PC-9 (cell line): ENCODE results near the gene KIAA1671. TPM values are rescaled to one million over a fixed set of nuclear protein-coding genes. Genes with fewer than 3 reads are reported as not detected.

Experiments used
- BruUV-seq: library from RNA; stranded (reverse); fragments of 400-500 nt; replicated peaks from 2 replicates; lab custom pipeline; 2021; lab: Mats Ljungman, UMichigan
- CTCF ChIA-PET: fragments of 300-600 bp; sonication (Branson Sonifier 250); formaldehyde crosslinking; loops from one replicate; lab custom pipeline; 2022; ENCODE audit warnings: antibody characterized with exemption; lab: Charles Lee
- POLR2A ChIA-PET: fragments of 300-600 bp; sonication (Branson Sonifier 250); formaldehyde crosslinking; loops from one replicate; lab custom pipeline; 2022; ENCODE audit warnings: antibody characterized with exemption; ENCODE audit not compliant: unreplicated experiment; lab: Charles Lee
- DNase-seq, 2 experiments: peaks; one replicate each; pipeline versions ENCODE4 v3.0.0 to v3.0.0-alpha.2; 2015 to 2022; ENCODE audit warnings: mixed read lengths in 1 of 2
- H2AFZ ChIP-seq: fragments of 200-600 bp; sonication (generic); 2 replicates; pipeline ENCODE4 v1.8.1; 2017; ENCODE audit warnings: antibody characterized with exemption
- H3F3A ChIP-seq: fragments of 200-600 bp; sonication (generic); 2 replicates; pipeline ENCODE4 v1.8.1; 2017; ENCODE audit warnings: antibody characterized with exemption, mild to moderate bottlenecking, low read depth; ENCODE audit not compliant: insufficient read depth
- H3K27ac ChIP-seq: fragments of 200-600 bp; sonication (generic); 2 replicates; pipeline ENCODE4 v1.6.1; 2016; ENCODE audit warnings: mixed run types
- H3K27me3 ChIP-seq: fragments of 200-600 bp; sonication (generic); 2 replicates; pipeline ENCODE4 v1.6.1; 2016; ENCODE audit warnings: low read depth, mixed run types; ENCODE audit not compliant: insufficient read depth
- H3K36me3 ChIP-seq: fragments of 200-600 bp; sonication (generic); 2 replicates; pipeline ENCODE4 v1.6.1; 2016; ENCODE audit warnings: low read depth, mixed run types
- H3K4me1 ChIP-seq: fragments of 200-600 bp; sonication (generic); replicated peaks from 2 replicates; pipeline ENCODE4 v1.6.1; 2016; ENCODE audit warnings: mixed run types; ENCODE audit not compliant: insufficient read depth
- H3K4me2 ChIP-seq: fragments of 200-600 bp; sonication (generic); 2 replicates; pipeline ENCODE4 v1.6.1; 2017; ENCODE audit warnings: mixed run types
- H3K4me3 ChIP-seq: fragments of 200-600 bp; sonication (generic); 2 replicates; pipeline ENCODE4 v1.6.1; 2016; ENCODE audit warnings: mixed run types
- H3K79me2 ChIP-seq: fragments of 200-600 bp; sonication (generic); 2 replicates; pipeline ENCODE4 v1.6.1; 2017; ENCODE audit warnings: low read depth, mixed run types
- H3K9me2 ChIP-seq: fragments of 200-600 bp; sonication (generic); 2 replicates; pipeline ENCODE4 v1.8.1; 2017; ENCODE audit warnings: mild to moderate bottlenecking; ENCODE audit not compliant: insufficient read depth
- H3K9me3 ChIP-seq: fragments of 200-600 bp; sonication (generic); 2 replicates; pipeline ENCODE4 v1.8.1; 2016; ENCODE audit warnings: low read depth; ENCODE audit not compliant: insufficient read depth
- H4K20me1 ChIP-seq: fragments of 200-600 bp; sonication (generic); 2 replicates; pipeline ENCODE4 v1.8.1; 2017; ENCODE audit not compliant: insufficient read depth
- EZH2 ChIP-seq: fragments of 200-600 bp; sonication (generic); IDR thresholded peaks from 2 replicates; pipeline ENCODE4 v1.8.0; 2017; ENCODE audit warnings: antibody characterized with exemption, low read depth
- intact Hi-C: fragments of 100-400 bp; cut with micrococcal nuclease; formaldehyde crosslinking; loops from one replicate; pipeline ENCODE4 v1.10.0; 2022; ENCODE audit not compliant: unreplicated experiment
- total RNA-seq: library from RNA; stranded (reverse); gene quantifications from 2 replicates; pipeline ENCODE4 v1.2.3, GENCODE V29; 2021
- TF ChIP-seq, protein P1 (sequence below): fragments of 200-600 bp; sonication (generic); conservative IDR thresholded peaks from 2 replicates; pipeline ENCODE4 v1.6.1; 2017; ENCODE audit warnings: mixed run types, antibody characterized with exemption, mild to moderate bottlenecking, moderate library complexity

The KIAA1671 gene
- total RNA-seq, 1 experiment from 2014 or later = 44.3 TPM

- H4K20me1 ChIP-seq = peaks cover 19% of the 10 kb centered on the region
- H3K4me3 ChIP-seq = no peak overlapping the region
- H3K9me2 ChIP-seq = no peaks in the 10 kb centered on the region
- no peak overlapping the region for H2AFZ ChIP-seq
- intact Hi-C loops = no loop called here
- BruUV-seq = no TSS peak
- peaks cover 16% of the 10 kb centered on the region; the same call in 1 of the 2 replicates for H3F3A ChIP-seq
- peaks cover 42% of the 10 kb centered on the region for H3K4me1 ChIP-seq
- H3K4me2 ChIP-seq = peak overlapping the region; percentile 34
- H3K9me3 ChIP-seq = no peaks in the 10 kb centered on the region
- H3K79me2 ChIP-seq = no peaks in the 10 kb centered on the region
- H3K36me3 ChIP-seq = no peaks in the 10 kb centered on the region
- no peak for TF ChIP-seq EZH2
- TF ChIP-seq, protein P1, sequence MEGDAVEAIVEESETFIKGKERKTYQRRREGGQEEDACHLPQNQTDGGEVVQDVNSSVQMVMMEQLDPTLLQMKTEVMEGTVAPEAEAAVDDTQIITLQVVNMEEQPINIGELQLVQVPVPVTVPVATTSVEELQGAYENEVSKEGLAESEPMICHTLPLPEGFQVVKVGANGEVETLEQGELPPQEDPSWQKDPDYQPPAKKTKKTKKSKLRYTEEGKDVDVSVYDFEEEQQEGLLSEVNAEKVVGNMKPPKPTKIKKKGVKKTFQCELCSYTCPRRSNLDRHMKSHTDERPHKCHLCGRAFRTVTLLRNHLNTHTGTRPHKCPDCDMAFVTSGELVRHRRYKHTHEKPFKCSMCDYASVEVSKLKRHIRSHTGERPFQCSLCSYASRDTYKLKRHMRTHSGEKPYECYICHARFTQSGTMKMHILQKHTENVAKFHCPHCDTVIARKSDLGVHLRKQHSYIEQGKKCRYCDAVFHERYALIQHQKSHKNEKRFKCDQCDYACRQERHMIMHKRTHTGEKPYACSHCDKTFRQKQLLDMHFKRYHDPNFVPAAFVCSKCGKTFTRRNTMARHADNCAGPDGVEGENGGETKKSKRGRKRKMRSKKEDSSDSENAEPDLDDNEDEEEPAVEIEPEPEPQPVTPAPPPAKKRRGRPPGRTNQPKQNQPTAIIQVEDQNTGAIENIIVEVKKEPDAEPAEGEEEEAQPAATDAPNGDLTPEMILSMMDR = no peak
- H3K27ac ChIP-seq = peak overlapping the region; percentile 36
- ChIA-PET CTCF (interaction anchor here (0.7 kb wide), 1 partner anchor 24 kb away, joined by 3 read pairs; no protein-coding TSS in a partner anchor), POLR2A (no interaction called here)
- H3K27me3 ChIP-seq = no peaks in the 10 kb centered on the region
- peak in 1 of 2 experiments; percentile 77 for DNase-seq
Observed at GRCh38 chr22:25167082-25167481, 214.6 kb downstream of the KIAA1671 start.

GRCh38 chr22:25167834-25168601, 215.5 kb downstream of the KIAA1671 start:
- peak overlapping the region; percentile 36 for H3K27ac ChIP-seq
- no TSS peak for BruUV-seq
- TF ChIP-seq, protein P1 = no peak
- H3K9me2 ChIP-seq = no peaks in the 10 kb centered on the region
- H3K4me3 ChIP-seq = no peak overlapping the region
- H3K9me3 ChIP-seq = no peaks in the 10 kb centered on the region
- peak overlapping the region; percentile 34 for H3K4me2 ChIP-seq
- POLR2A ChIA-PET = no interaction called here
- H3K4me1 ChIP-seq = peaks cover 42% of the 10 kb centered on the region
- intact Hi-C loops = no loop called here
- H3F3A ChIP-seq = peaks cover 16% of the 10 kb centered on the region; the same call in 1 of the 2 replicates
- no peaks in the 10 kb centered on the region for H3K27me3 ChIP-seq
- CTCF ChIA-PET = interaction anchor here (0.7 kb wide), 1 partner anchor 23 kb away, joined by 3 read pairs; no protein-coding TSS in a partner anchor
- peaks cover 19% of the 10 kb centered on the region for H4K20me1 ChIP-seq
- DNase-seq = peak in 1 of 2 experiments; percentile 78
- H3K36me3 ChIP-seq = no peaks in the 10 kb centered on the region
- no peak overlapping the region for H2AFZ ChIP-seq
- H3K79me2 ChIP-seq = no peaks in the 10 kb centered on the region

GRCh38 chr22:25169278-25170031, 216.9 kb downstream of the KIAA1671 start:
- Histone ChIP-seq H3K9me3 (no peaks in the 10 kb centered on the region), H3K4me2 (no peak overlapping the region), H2AFZ (no peak overlapping the region), H4K20me1 (peaks cover 19% of the 10 kb centered on the region), H3F3A (peaks cover 16% of the 10 kb centered on the region; the same call in 1 of the 2 replicates), H3K9me2 (no peaks in the 10 kb centered on the region), H3K36me3 (no peaks in the 10 kb centered on the region), H3K27me3 (no peaks in the 10 kb centered on the region), H3K79me2 (no peaks in the 10 kb centered on the region), H3K4me3 (no peak overlapping the region), H3K27ac (no peak overlapping the region), H3K4me1 (peaks cover 42% of the 10 kb centered on the region)
- BruUV-seq = no TSS peak
- intact Hi-C loops = loop anchor here (5.0 kb wide), 1 partner anchor 232 kb away; no protein-coding TSS in a partner anchor
- ChIA-PET POLR2A (interaction anchor here (0.6 kb wide), 1 partner anchor 120 kb away, joined by 11 read pairs; no protein-coding TSS in a partner anchor), CTCF (interaction anchor here (0.6 kb wide), 1 partner anchor 59 kb away, joined by 3 read pairs; no protein-coding TSS in a partner anchor)
- TF ChIP-seq, protein P1 = no peak
- TF ChIP-seq EZH2 = no peak
- DNase-seq = no peak
